Measurements from ENCODE around the gene ANGPTL2.

Gene ANGPTL2

GRCh38 chr9:127067603-127068220 lies 54.7 kb downstream of the ANGPTL2 start:
- DNase-seq, result no peak

GRCh38 chr9:127066851-127067136 lies 55.6 kb downstream of the ANGPTL2 start:
- DNase-seq, result no peak

- DNase-seq, result no peak
These were observed 56.2 kb downstream of the ANGPTL2 start for GRCh38 chr9:127066060-127066850.

GRCh38 chr9:127065592-127065991 lies 56.8 kb downstream of the ANGPTL2 start:
- DNase-seq, result no peak

GRCh38 chr9:127064335-127064734 lies 58.1 kb downstream of the ANGPTL2 start:
- no peak for DNase-seq

GRCh38 chr9:127061411-127061810 lies 61.0 kb downstream of the ANGPTL2 start:
- DNase-seq, result no peak

- no peak for DNase-seq
These were observed 62.6 kb downstream of the ANGPTL2 start for GRCh38 chr9:127059765-127060361.

GRCh38 chr9:127059030-127059429 lies 63.4 kb downstream of the ANGPTL2 start:
- DNase-seq, result no peak

GRCh38 chr9:127058645-127059021 lies 63.8 kb downstream of the ANGPTL2 start:
- no peak for DNase-seq

GRCh38 chr9:127058011-127058644 lies 64.3 kb downstream of the ANGPTL2 start:
- no peak for DNase-seq

- no peak for DNase-seq
These were observed 66.0 kb downstream of the ANGPTL2 start for GRCh38 chr9:127056446-127056845.

- no peak for DNase-seq
These were observed 66.6 kb downstream of the ANGPTL2 start for GRCh38 chr9:127055745-127056402.

GRCh38 chr9:127053960-127054359 lies 68.5 kb downstream of the ANGPTL2 start:
- no peak for DNase-seq

GRCh38 chr9:127053057-127053821 lies 69.2 kb downstream of the ANGPTL2 start:
- no peak for DNase-seq

- no peak for DNase-seq
These were observed 70.4 kb downstream of the ANGPTL2 start for GRCh38 chr9:127051881-127052595.

- no peak for DNase-seq
These were observed 71.8 kb downstream of the ANGPTL2 start for GRCh38 chr9:127050591-127051001.

GRCh38 chr9:127050152-127050551 lies 72.3 kb downstream of the ANGPTL2 start:
- DNase-seq, result no peak

- DNase-seq, result no peak
These were observed 72.9 kb downstream of the ANGPTL2 start for GRCh38 chr9:127049581-127049980.

- DNase-seq, result peak in 1 of 6 experiments; percentile 4
These were observed 73.4 kb downstream of the ANGPTL2 start for GRCh38 chr9:127049044-127049443.

GRCh38 chr9:127047971-127048370 lies 74.5 kb downstream of the ANGPTL2 start:
- no peak for DNase-seq

GRCh38 chr9:127045148-127045547 lies 77.3 kb downstream of the ANGPTL2 start:
- no peak for DNase-seq

GRCh38 chr9:127039492-127039891 lies 82.9 kb downstream of the ANGPTL2 start:
- DNase-seq, result no peak

All from stimulated activated naive CD4-positive, alpha-beta T cell (primary cell).